ENCODE results near the gene DAP. TPM values are rescaled to one million over a fixed set of nuclear protein-coding genes. Genes with fewer than 3 reads are reported as not detected.

The DAP gene
- total RNA-seq, 2 experiments from 2014 or later = 61.0 to 61.2 TPM

DNA sequence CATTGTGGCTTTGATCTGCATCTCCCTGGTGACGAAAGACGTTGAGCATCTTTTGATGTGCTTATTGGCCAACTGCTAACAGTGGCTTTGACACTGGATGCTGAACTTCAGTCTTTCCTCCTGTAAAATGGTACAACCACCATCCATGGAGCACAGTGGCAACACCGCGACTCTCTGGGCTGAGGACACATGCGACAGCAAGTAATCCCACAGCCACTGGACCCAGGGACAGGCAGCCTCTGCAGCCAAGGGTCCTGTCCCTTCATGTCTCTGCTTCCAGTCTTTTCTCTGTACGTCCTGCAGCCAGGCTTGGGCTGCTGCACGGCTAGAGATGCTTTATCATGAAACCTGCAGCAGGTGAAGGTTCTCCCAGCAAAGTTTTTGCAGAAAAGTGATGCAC is 83.5 kb downstream of the DAP start:
- CTCF ChIA-PET = no interaction called here
- Mint-ChIP-seq H3K9me3 (ENCODE audit: insufficient read depth) (no peaks in the 10 kb centered on the region), H3K27ac (no peak overlapping the region), H3K27me3 (ENCODE audit: low read depth) (no peaks in the 10 kb centered on the region), H3K4me3 (no peak overlapping the region), H3K36me3 (ENCODE audit: low read depth) (peaks cover 32% of the 10 kb centered on the region), H3K4me1 (ENCODE audit: low read depth) (no peaks in the 10 kb centered on the region)
- POLR2A ChIA-PET = no interaction called here
- DNase-seq = no peak
- ATAC-seq = no peak

DNA sequence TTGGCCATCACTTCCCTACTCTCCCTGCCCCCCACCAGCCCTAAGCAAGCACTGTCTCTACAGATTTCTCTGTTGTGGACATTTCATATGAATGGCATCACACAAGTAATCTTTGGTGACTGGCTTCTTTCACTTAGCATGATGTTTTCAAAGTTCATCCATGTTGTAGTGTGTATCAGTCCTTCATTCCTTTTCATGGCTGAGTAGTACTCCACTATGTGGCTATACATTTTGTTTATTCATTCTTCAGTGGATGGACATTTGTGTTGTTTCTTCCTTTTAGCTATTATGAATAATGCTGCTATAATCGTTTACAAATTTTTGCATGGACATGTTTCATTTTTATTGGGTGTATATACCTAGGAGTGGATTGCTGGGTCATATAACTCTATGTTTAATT is 84.1 kb downstream of the DAP start:
- no peaks in the 10 kb centered on the region for H3K27me3 Mint-ChIP-seq (ENCODE audit: low read depth)
- ATAC-seq = no peak
- CTCF ChIA-PET = no interaction called here
- no peak overlapping the region for H3K4me3 Mint-ChIP-seq
- DNase-seq = no peak
- POLR2A ChIA-PET = no interaction called here
- H3K9me3 Mint-ChIP-seq (ENCODE audit: insufficient read depth) = no peaks in the 10 kb centered on the region
- H3K4me1 Mint-ChIP-seq (ENCODE audit: low read depth) = no peaks in the 10 kb centered on the region
- no peak overlapping the region for H3K27ac Mint-ChIP-seq
- peaks cover 32% of the 10 kb centered on the region for H3K36me3 Mint-ChIP-seq (ENCODE audit: low read depth)

DNA sequence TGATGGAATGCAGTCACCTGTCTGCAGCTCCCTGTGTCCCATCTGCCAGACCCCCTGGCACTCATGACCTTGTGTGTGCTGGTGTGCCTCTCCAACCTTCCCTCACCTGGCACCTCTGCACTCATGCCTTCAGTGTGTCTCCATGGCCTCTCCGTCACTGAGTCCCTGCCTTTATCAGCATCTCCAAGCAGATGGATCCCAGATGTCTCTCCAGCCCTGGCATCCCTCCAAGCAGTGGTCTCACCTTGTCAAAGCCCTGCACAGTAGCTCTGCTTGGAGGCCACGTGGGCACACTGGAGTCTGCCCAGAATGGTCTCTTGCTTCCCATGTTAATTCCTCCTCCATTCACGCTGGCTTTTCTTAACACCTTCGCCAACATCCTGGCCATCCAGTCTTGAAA is 84.8 kb downstream of the DAP start:
- ChIA-PET POLR2A (no interaction called here), CTCF (no interaction called here)
- peaks cover 32% of the 10 kb centered on the region for H3K36me3 Mint-ChIP-seq (ENCODE audit: low read depth)

DNA sequence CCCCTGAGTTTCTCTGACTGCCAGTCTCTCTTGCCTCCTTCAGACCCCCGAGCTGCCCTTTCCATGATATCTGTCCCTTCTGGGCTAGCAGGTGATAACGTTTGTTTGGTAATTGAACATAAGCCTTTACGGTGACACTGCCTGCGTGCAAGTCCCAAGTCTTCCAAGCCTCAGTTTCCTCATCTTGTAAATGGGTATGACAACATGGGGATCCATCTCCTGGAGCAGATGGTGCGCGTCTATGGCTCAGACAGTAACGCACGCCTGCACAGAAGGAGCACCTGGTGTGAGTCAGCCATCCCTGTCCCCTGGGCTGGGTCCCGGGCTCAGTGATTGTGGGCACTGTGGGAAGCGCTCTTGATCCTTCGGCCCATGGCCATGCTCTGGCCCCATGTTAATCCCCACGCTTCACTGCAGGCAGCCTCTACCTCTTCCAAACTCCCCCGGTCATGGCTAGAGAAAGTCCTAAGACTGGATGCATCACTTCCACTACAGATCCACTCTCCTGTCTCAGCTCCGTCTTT is 85.8 kb downstream of the DAP start:
- ChIA-PET CTCF (no interaction called here), POLR2A (no interaction called here)
- Mint-ChIP-seq H3K36me3 (ENCODE audit: low read depth) (peaks cover 24% of the 10 kb centered on the region), H3K9me3 (ENCODE audit: insufficient read depth) (no peaks in the 10 kb centered on the region), H3K4me1 (ENCODE audit: low read depth) (peaks cover 2% of the 10 kb centered on the region), H3K4me3 (no peak overlapping the region), H3K27me3 (ENCODE audit: low read depth) (no peaks in the 10 kb centered on the region), H3K27ac (no peak overlapping the region)
- no peak for DNase-seq
- ATAC-seq = no peak

More for the DNA sequence above, 84.8 kb downstream of the DAP start:
- H3K4me3 Mint-ChIP-seq = no peak overlapping the region
- H3K9me3 Mint-ChIP-seq (ENCODE audit: insufficient read depth) = no peaks in the 10 kb centered on the region
- no peak for DNase-seq
- no peak for ATAC-seq
- no peak overlapping the region for H3K27ac Mint-ChIP-seq
- H3K27me3 Mint-ChIP-seq (ENCODE audit: low read depth) = no peaks in the 10 kb centered on the region
- no peaks in the 10 kb centered on the region for H3K4me1 Mint-ChIP-seq (ENCODE audit: low read depth)

DNA sequence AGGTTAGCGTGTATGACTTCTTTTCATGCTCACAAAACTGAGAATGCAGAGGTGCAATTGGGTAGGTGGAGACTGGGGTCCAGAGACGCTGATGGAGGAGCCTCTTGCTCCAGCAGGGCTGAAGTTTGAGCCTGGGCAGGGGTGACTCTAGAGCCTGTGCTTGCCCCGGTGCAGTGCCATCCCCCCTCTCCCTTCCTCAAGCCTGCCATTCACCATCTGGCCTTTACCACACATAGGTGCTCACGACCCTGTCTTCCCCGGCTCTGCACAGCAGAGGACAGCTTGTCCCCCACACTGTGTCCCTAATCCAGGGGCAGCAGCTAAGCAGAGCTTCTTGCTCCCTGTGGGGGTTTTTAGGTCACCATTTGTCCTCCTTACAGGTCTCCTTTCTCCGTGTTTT is 86.5 kb downstream of the DAP start:
- Mint-ChIP-seq H3K9me3 (ENCODE audit: insufficient read depth) (no peaks in the 10 kb centered on the region), H3K27ac (no peak overlapping the region), H3K36me3 (ENCODE audit: low read depth) (peaks cover 19% of the 10 kb centered on the region), H3K4me3 (no peak overlapping the region), H3K4me1 (ENCODE audit: low read depth) (peaks cover 2% of the 10 kb centered on the region), H3K27me3 (ENCODE audit: low read depth) (no peaks in the 10 kb centered on the region)
- ChIA-PET POLR2A (no interaction called here), CTCF (no interaction called here)
- no peak for DNase-seq
- no peak for ATAC-seq

DNA sequence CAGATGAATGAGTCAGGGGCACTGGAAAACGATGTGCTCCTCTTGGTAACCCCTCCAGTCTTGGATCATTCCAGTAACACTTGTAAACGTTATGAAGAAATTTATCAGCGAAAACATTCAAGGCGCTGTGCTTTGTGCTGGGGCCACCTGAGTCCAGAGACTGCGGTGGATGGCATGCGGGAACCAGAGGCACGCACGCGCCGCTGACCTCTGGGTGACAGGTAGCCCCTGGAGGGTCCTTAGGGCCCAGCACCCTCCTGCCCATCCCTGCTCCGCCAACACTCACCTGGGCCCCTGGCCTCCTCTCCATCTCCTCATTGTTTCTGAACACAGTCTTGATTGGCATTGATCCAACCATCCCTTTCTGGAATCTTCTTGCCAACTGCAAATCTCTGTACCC is 86.9 kb downstream of the DAP start:
- Mint-ChIP-seq H3K27ac (no peak overlapping the region), H3K9me3 (ENCODE audit: insufficient read depth) (no peaks in the 10 kb centered on the region), H3K27me3 (ENCODE audit: low read depth) (no peaks in the 10 kb centered on the region), H3K4me3 (no peak overlapping the region), H3K4me1 (ENCODE audit: low read depth) (peaks cover 2% of the 10 kb centered on the region), H3K36me3 (ENCODE audit: low read depth) (peaks cover 19% of the 10 kb centered on the region)
- ChIA-PET POLR2A (no interaction called here), CTCF (no interaction called here)
- DNase-seq (no peak), ATAC-seq (no peak)

DNA sequence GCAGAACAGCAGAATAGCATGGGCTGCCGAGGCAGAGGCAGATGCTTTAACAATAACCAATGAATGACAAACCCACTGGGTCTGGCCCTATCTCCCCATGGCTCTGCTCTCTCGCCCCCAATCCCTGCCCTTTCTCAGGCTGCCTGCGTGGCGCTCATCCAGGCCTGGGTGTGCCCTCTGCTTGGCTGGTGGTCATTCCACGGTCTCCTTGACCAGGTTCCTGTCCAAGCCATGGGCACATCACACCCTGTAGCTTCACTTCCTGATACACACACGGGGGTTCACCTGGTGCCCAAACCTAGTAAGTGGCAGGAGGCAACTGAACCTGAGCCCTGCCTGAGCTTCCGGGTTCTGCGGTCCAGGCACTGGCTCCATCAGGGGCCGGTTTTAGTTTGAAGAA is 87.6 kb downstream of the DAP start:
- Mint-ChIP-seq H3K27me3 (ENCODE audit: low read depth) (no peaks in the 10 kb centered on the region), H3K36me3 (ENCODE audit: low read depth) (peaks cover 16% of the 10 kb centered on the region), H3K9me3 (ENCODE audit: insufficient read depth) (no peaks in the 10 kb centered on the region), H3K4me1 (ENCODE audit: low read depth) (peaks cover 2% of the 10 kb centered on the region), H3K27ac (no peak overlapping the region), H3K4me3 (no peak overlapping the region)
- DNase-seq = no peak
- POLR2A ChIA-PET = no interaction called here
- ATAC-seq = no peak
- CTCF ChIA-PET = no interaction called here

DNA sequence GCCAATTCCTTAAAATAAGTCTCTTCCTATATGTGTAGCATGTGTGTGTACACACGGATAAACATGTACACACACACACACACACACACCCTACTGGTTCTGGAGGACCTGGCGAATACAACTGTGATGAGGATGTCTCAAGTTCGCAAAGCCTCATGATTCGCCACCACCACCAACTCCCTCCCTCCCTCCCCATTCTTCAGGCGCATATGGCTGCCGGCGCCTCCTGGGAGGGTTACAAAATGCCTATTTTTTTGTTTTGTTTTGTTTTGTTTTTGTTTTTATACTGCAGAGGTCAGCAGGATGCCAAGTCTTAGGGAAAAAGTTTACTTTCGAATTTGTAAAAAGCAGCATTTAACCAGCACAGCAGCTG is 88.0 kb downstream of the DAP start:
- Mint-ChIP-seq H3K36me3 (ENCODE audit: low read depth) (peaks cover 14% of the 10 kb centered on the region), H3K27me3 (ENCODE audit: low read depth) (no peaks in the 10 kb centered on the region), H3K4me1 (ENCODE audit: low read depth) (peaks cover 2% of the 10 kb centered on the region), H3K4me3 (no peak overlapping the region), H3K9me3 (ENCODE audit: insufficient read depth) (no peaks in the 10 kb centered on the region), H3K27ac (no peak overlapping the region)
- CTCF ChIA-PET = no interaction called here
- POLR2A ChIA-PET = no interaction called here
- DNase-seq (no peak), ATAC-seq (no peak)

DNA sequence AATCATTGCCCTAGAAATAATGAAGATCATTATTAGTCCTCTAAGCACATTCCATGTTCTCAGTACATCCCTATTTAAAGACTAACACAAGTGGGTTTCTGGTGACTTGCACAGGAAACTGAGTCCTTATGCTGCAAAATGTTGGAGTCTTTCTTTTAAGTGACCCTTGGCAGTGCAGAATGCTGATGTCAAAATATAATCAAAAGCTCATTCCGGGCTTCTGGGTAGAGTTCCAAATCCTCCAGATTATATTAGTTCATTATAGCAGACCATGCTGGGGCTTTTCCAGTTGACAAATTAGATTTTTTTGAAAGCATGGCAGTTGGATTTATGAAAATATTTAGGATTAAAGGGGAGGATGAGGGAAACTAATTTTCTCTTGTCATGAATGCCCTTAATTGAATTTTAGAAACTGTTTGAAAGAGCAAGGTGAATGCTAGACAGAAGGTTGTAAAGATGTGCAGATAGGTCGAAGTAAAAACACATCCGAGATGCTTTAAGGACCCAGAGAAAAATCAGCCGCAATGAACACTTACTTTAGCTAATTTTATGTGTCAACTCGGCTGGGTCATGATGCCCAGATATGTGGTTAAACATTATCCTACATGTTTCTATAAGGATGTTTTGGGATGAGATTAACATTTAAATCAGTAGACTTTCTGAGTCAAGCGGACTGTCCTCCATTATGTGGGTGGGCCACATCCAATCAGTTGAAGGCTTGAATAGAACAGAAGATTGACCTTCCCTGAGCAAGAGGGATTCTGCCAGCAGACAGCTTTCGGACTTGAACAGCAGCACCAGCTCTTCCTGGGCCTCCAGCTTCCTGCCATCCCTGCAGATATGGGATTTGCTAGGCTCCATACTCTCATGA is 88.7 kb downstream of the DAP start:
- no peak for ATAC-seq
- ChIA-PET CTCF (interaction anchor here (0.6 kb wide), 2 partner anchors 33 to 220 kb away, joined by 3 read pairs; no protein-coding TSS in a partner anchor), POLR2A (no interaction called here)

DNA sequence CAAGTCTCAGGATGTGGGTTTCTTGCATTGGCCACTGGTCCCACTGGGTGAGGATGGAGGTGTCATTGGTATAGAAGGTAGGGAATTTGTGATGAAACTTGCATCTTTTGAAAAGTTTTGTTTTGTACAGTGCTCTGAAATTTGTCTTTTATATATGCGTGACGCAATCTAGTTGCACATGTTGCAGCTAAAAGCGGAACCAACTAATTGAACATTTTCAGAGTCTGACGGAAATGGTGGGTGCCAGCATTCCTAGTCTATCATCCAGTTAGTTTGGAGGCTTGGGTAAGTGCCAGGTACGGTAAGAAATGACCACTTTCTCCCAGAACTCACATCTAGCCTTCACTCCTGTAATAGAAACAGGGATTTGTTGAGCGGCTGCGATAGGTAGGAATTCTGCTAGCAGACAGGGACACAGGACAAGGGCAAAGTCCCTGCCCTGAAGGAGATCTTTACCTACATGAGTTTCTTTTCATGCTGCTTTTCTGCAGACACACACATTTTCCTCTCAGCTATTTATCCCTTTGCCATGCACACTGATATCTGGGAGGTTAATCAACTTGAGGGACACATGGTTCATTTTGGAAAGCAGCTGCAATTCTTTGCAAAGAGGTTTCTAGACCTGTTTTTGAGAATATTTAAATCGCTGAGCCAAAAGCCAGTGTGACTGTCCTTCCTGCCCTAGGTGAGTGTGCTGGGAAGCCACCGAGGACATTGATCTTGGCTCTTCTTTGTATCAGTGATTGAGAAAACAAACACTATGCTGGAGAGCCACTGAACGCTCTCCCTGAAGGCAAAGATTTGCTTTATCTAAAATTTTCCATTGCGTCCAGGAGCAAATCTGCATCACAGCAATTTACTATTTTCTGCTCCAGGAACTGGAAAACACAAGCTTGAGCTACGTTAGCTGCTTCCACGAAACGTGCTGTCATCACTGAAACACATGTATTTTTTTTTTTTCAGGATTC is 89.7 kb downstream of the DAP start:
- ATAC-seq (no peak), DNase-seq (no peak)
- H3K36me3 Mint-ChIP-seq (ENCODE audit: low read depth) = no peaks in the 10 kb centered on the region
- H3K27me3 Mint-ChIP-seq (ENCODE audit: low read depth) = no peaks in the 10 kb centered on the region
- ChIA-PET POLR2A (no interaction called here), CTCF (no interaction called here)
- H3K27ac Mint-ChIP-seq = no peak overlapping the region
- no peak overlapping the region for H3K4me3 Mint-ChIP-seq
- H3K9me3 Mint-ChIP-seq (ENCODE audit: insufficient read depth) = no peaks in the 10 kb centered on the region
- H3K4me1 Mint-ChIP-seq (ENCODE audit: low read depth) = peaks cover 2% of the 10 kb centered on the region

More for the DNA sequence above, 88.7 kb downstream of the DAP start:
- Mint-ChIP-seq H3K27me3 (ENCODE audit: low read depth) (no peaks in the 10 kb centered on the region), H3K27ac (no peak overlapping the region), H3K4me1 (ENCODE audit: low read depth) (peaks cover 2% of the 10 kb centered on the region), H3K36me3 (ENCODE audit: low read depth) (peaks cover 7% of the 10 kb centered on the region), H3K9me3 (ENCODE audit: insufficient read depth) (no peaks in the 10 kb centered on the region), H3K4me3 (no peak overlapping the region)
- no peak for DNase-seq

DNA sequence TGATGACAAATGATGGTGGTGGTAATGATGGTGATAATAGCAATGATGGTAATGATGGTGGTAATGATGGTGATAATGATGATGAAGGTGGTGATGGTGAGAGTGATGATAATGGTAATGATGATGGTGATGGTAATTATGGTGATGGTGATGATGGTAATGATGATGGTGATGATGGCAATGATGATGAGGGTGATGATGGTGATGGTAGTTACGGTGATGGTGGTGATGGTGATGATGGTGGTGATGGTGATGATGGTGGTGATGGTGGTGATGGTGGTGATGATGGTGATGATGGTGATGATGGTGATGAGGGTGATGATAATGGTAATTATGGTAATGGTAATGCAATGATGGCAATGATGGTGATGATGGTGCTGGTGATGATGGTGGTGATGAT is 91.1 kb downstream of the DAP start:
- ChIA-PET CTCF (interaction anchor here (1.1 kb wide), 1 partner anchor 14 kb away, joined by 3 read pairs; no protein-coding TSS in a partner anchor), POLR2A (no interaction called here)
- Mint-ChIP-seq H3K4me1 (ENCODE audit: low read depth) (peaks cover 2% of the 10 kb centered on the region), H3K27me3 (ENCODE audit: low read depth) (no peaks in the 10 kb centered on the region), H3K36me3 (ENCODE audit: low read depth) (no peaks in the 10 kb centered on the region), H3K27ac (no peak overlapping the region), H3K9me3 (ENCODE audit: insufficient read depth) (no peaks in the 10 kb centered on the region), H3K4me3 (no peak overlapping the region)
- ATAC-seq (no peak), DNase-seq (no peak)

DNA sequence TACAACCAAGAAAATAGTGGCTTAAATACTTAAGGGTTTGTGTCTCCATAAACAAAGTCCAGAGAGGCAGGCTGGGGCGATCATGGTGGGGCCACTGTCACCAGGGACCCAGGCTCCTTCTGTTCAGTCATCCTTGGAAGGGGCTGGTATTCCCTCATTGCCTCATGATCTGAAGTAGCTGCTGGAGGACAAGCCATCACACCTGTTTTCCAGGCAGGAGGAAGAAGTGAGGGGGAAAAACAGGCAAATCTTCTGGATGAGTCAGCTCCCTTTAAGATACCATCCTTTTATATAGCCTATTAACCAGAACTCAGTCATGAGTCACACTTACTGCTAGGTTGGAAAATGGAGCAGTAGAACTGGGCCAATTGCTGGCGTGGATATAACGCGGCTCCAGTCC is 92.3 kb downstream of the DAP start:
- Mint-ChIP-seq H3K4me3 (no peak overlapping the region), H3K9me3 (ENCODE audit: insufficient read depth) (no peaks in the 10 kb centered on the region), H3K27me3 (ENCODE audit: low read depth) (no peaks in the 10 kb centered on the region), H3K36me3 (ENCODE audit: low read depth) (no peaks in the 10 kb centered on the region), H3K4me1 (ENCODE audit: low read depth) (peaks cover 2% of the 10 kb centered on the region), H3K27ac (no peak overlapping the region)
- ATAC-seq (no peak), DNase-seq (no peak)
- POLR2A ChIA-PET = no interaction called here
- CTCF ChIA-PET = no interaction called here
